Stimulated activated CD8-positive, alpha-beta memory T cell treated with anti-CD3 and anti-CD28 coated beads, Interleukin-15, amount 100 ng/mL, for 24 hours (primary cell): ENCODE data around the gene SLC25A47.

Experiments
- DNase-seq: peaks from one replicate; pipeline ENCODE4 v3.0.0-alpha.2; 2020; ENCODE audit warnings: low read depth

Gene SLC25A47

DNA sequence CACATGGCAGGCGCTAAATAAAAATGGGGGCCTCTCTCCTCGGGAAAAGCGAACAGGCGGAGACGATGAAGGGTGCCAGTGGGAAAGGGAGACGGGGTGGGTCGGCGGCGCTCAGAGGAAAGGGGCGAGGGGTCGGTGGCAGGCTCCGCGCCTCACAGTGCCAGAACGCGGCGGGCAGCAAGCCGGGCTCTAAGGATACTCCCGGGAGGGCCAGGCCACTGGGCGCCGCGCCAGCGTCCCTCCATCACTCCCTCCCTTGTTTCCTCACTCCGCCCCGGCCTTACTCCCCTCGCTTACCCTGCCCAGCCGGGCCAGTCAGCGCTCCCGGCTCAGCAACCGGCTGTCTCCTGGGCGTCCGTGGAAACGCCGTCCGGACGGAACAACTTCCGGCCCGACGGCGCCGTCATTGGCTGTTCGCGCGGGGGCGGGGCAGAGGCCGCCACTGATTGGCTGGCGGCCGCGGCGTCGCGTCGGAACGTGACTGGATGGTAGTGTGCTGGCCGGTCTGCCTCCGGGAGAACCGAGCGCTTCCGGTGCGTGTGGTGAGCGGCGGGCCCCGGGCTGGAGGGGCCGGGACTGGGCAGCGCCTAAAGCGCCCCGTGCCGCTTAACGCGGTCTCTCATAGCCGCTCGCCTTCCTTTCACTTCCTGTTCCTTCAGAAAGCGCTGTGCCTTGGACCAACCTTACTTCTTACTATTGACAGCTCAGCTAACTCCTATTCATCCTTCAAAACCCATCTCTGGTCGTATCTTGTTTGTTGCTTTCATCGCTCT lies 53.0 kb downstream of the SLC25A47 start, which contains the start of gene WDR25:
TSS of gene WDR25 (plus strand) at position 523 of the 773 bp plus-strand sequence.
- DNase-seq: peak; percentile 91

DNA sequence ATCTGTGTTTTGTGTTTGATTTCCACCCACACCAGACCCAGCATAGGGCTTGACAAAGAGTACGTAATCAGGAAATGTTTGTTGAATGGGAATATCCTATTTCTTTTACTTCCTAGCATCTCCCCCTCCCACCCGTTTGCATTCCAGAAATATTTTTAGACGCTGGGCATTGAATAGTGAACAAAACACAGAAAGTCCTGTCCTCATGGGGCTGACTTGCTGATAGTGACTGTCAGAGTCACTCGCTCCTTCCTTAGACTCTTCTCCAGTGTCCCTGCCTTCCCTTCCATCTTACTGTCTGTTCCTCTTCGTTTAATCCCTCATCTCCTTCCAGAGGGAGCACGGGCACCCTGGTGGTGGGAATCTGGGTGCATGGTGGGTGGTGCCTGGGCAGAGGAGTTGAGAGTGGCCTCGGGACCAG lies 53.6 kb downstream of the SLC25A47 start:
- DNase-seq: no peak
